C4-2B (cell line): ENCODE data around the gene SCRG1.

ENCODE experiments used
- CTCF ChIP-seq: fragments of 450-650 bp; conservative IDR thresholded peaks from 2 replicates; pipeline ENCODE4 v1.5.1; 2017; ENCODE audit warnings: mild to moderate bottlenecking
- ZFX ChIP-seq: fragments of 450-650 bp; IDR thresholded peaks from 2 replicates; pipeline ENCODE4 v1.6.1; 2017

- TF ChIP-seq CTCF, result no peak
- TF ChIP-seq ZFX, result no peak
These were observed 696 bp downstream of the SCRG1 start for GRCh38 chr4:173398220-173398619.
